ENCODE results near the gene OR2M2. TPM values are rescaled to one million over a fixed set of nuclear protein-coding genes. Genes with fewer than 3 reads are reported as not detected.

OR2M2 gene
- total and polyA plus RNA-seq, 2 of the 4 experiments (the other 2 are of a cell fraction), result not detected

DNA sequence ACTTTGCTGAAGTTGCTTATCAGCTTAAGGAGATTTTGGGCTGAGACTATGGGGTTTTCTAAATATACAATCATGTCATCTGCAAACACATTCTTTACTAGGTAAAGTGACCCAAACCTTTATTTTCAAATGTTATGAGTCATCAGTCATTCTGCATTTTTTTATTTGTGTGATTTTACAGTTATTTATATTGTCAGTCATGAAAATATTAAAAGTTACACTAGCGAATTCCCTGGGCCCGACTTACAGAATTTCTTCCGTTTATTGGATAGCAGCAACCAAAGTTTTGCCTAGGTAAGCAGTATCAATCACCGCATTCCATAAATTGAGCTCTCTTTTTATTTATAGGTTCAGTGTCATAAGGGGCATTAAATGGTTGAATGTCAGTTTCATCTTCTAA lies 15.9 kb upstream of the OR2M2 start:
- H4K8ac ChIP-seq (ENCODE audit: low read depth in 2 of 2, low read length in 2 of 2), result no peak overlapping the region
- no peaks in the 10 kb centered on the region for H3K27me3 ChIP-seq (ENCODE audit: control insufficient read depth, insufficient read depth, low read length)
- no peak overlapping the region for H2AK9ac ChIP-seq (replicated peaks; ENCODE audit: low read depth, low read length, poor library complexity)
- no peak overlapping the region for H3K14ac ChIP-seq (replicated peaks; ENCODE audit: low read depth, low read length)
- H2BK5ac ChIP-seq (ENCODE audit: low read depth, low read length, poor library complexity, severe bottlenecking), result no peak overlapping the region
- no peak overlapping the region for H4K91ac ChIP-seq (ENCODE audit: insufficient read depth, low read depth, low read length)
- no peak overlapping the region for H3K27ac ChIP-seq (ENCODE audit: insufficient read depth, low read length)
- H3K56ac ChIP-seq (ENCODE audit: extremely low read depth, insufficient read depth, low read length), result no peak overlapping the region
- no peak overlapping the region for H3K4me3 ChIP-seq (ENCODE audit: insufficient read depth, low read depth, low read length)
- in situ Hi-C loops (cut with MboI; ENCODE audit: low sequenced_read_pairs) (no loop called here), dilution Hi-C loops (cut with HindIII; ENCODE audit: low sequenced_read_pairs, unreplicated experiment) (no loop called here), intact Hi-C loops (cut with micrococcal nuclease) (no loop called here)
- WGBS, 2 experiments (ENCODE audit: extremely low coverage in 2 of 2, insufficient read length in 1 of 2), result no CpG with 5 or more reads among the region's 4 CpGs
- no peaks in the 10 kb centered on the region for H4K20me1 ChIP-seq (ENCODE audit: insufficient read depth, low read length)
- no peak overlapping the region for H2BK120ac ChIP-seq (ENCODE audit: low read depth, low read length)
- no peak overlapping the region for H3K4me2 ChIP-seq (ENCODE audit: low read depth, low read length)
- no peak overlapping the region for H2AK5ac ChIP-seq (ENCODE audit: low read depth, low read length)
- ChIA-PET POLR2A (ENCODE audit: unreplicated experiment) (no interaction called here), CTCF (no interaction called here)
- H2BK20ac ChIP-seq (ENCODE audit: low read depth, low read length), result no peak overlapping the region
- no peak overlapping the region for H3K18ac ChIP-seq (ENCODE audit: low read depth, low read length)
- no TSS peak for BruUV-seq (replicated peaks)
- no peaks in the 10 kb centered on the region for H3K9me1 ChIP-seq (ENCODE audit: insufficient read depth, low read length)
- no peak overlapping the region for H3K23ac ChIP-seq (ENCODE audit: low read depth, low read length)
- DNase-seq (no peak), ATAC-seq (ENCODE audit: low read depth) (no peak)
- no peak overlapping the region for H2BK15ac ChIP-seq (ENCODE audit: low read depth, low read length)
- H3K36me3 ChIP-seq (ENCODE audit: control insufficient read depth, insufficient read depth, low read length), result no peaks in the 10 kb centered on the region
- H3K4ac ChIP-seq (ENCODE audit: low read depth, low read length), result no peak overlapping the region
- H4K5ac ChIP-seq (ENCODE audit: low read depth, low read length), result no peak overlapping the region
- H2AFZ ChIP-seq (replicated peaks; ENCODE audit: low read length, poor library complexity), result no peak overlapping the region
- peaks cover 6% of the 10 kb centered on the region for H3K9me3 ChIP-seq (ENCODE audit: control insufficient read depth, insufficient read depth, low read length)
- H3K4me1 ChIP-seq (ENCODE audit: control insufficient read depth, insufficient read depth, low read length), result no peaks in the 10 kb centered on the region
- H3K9ac ChIP-seq (ENCODE audit: low read depth, low read length), result no peak overlapping the region
- TF ChIP-seq MAFK (IDR thresholded peaks at IDR 0.05; ENCODE audit: low read depth, low read length), result peak; percentile 17; the same call in 1 of the 2 replicates
- no peak for TF ChIP-seq NFE2L2 (IDR thresholded peaks at IDR 0.05; ENCODE audit: low read depth, low read length)
- no peaks in the 10 kb centered on the region for H3K79me1 ChIP-seq (ENCODE audit: low read depth in 1 of 2, low read length in 2 of 2)
